DND-41 (cell line): ENCODE measurements around the gene RIN2.

ENCODE experiments used
- ATAC-seq: fragments of 200-7000 bp; cut with Tn5 transposase; 3 replicates; pipeline ENCODE4 v1.9.1; 2021; ENCODE audit warnings: low read depth; ENCODE audit not compliant: insufficient read depth
- DNase-seq: peaks from one replicate; pipeline ENCODE4 v3.0.0-alpha.2; 2020
- H2AFZ ChIP-seq: 2 replicates; pipeline ENCODE4 v1.6.0; 2012; ENCODE audit warnings: low read depth, low read length
- H3K27ac ChIP-seq: 2 replicates; pipeline ENCODE4 v1.5.1; 2012; ENCODE audit warnings: low read length, inconsistent platforms
- H3K27me3 ChIP-seq: fragments of 200-600 bp; sonication (generic); 2 replicates; pipeline ENCODE4 v1.6.0; 2012; ENCODE audit warnings: low read length, mild to moderate bottlenecking, inconsistent platforms; ENCODE audit not compliant: insufficient read depth, poor library complexity
- H3K36me3 ChIP-seq: 2 replicates; pipeline ENCODE4 v1.5.1; 2012; ENCODE audit warnings: low read length, inconsistent platforms; ENCODE audit not compliant: insufficient read depth
- H3K4me1 ChIP-seq: 2 replicates; pipeline ENCODE4 v1.5.1; 2012; ENCODE audit warnings: mild to moderate bottlenecking, low read length; ENCODE audit not compliant: insufficient read depth
- H3K4me2 ChIP-seq: 2 replicates; pipeline ENCODE4 v1.6.0; 2012; ENCODE audit warnings: mild to moderate bottlenecking, moderate library complexity, low read length, inconsistent platforms; ENCODE audit not compliant: insufficient read depth
- H3K4me3 ChIP-seq, 2 experiments: fragments of 200-600 bp in 1 of 2; shearing (Covaris generic) in 1 of 2; 2 replicates each; pipeline ENCODE4 v1.5.1; 2012 to 2016; ENCODE audit warnings: inconsistent platforms in 2 of 2, low read length in 2 of 2, mild to moderate bottlenecking in 2 of 2, low read depth in 1 of 2, moderate library complexity in 1 of 2
- H3K79me2 ChIP-seq: 2 replicates; pipeline ENCODE4 v1.6.0; 2012; ENCODE audit warnings: low read length, inconsistent platforms; ENCODE audit not compliant: insufficient read depth
- H3K9ac ChIP-seq: 2 replicates; pipeline ENCODE4 v1.6.0; 2012; ENCODE audit warnings: low read depth, mild to moderate bottlenecking, inconsistent platforms, low read length, moderate library complexity
- H3K9me3 ChIP-seq: 2 replicates; pipeline ENCODE4 v1.5.1; 2012; ENCODE audit warnings: low read length, moderate library complexity, mild to moderate bottlenecking, inconsistent platforms; ENCODE audit not compliant: insufficient read depth, severe bottlenecking
- H4K20me1 ChIP-seq: 2 replicates; pipeline ENCODE4 v1.6.0; 2012; ENCODE audit warnings: low read length; ENCODE audit not compliant: insufficient read depth
- CTCF ChIP-seq: IDR thresholded peaks from 2 replicates; pipeline ENCODE4 v1.5.1; 2012; ENCODE audit warnings: borderline replicate concordance, low read length, moderate library complexity, mild to moderate bottlenecking; ENCODE audit not compliant: poor library complexity, severe bottlenecking; ENCODE audit errors: extremely low read depth
- EZH2 ChIP-seq: IDR thresholded peaks from 3 replicates; pipeline ENCODE4 v1.6.1; 2012; ENCODE audit warnings: borderline replicate concordance, low read depth, mild to moderate bottlenecking, moderate library complexity, low read length, inconsistent platforms; ENCODE audit not compliant: severe bottlenecking

The RIN2 gene

GRCh38 chr20:19784511-19785172, 26.6 kb downstream of the RIN2 start:
- Histone ChIP-seq H3K4me3 (no peak overlapping the region), H3K9me3 (peaks cover 3% of the 10 kb centered on the region), H3K27me3 (no peaks in the 10 kb centered on the region), H3K79me2 (no peaks in the 10 kb centered on the region), H3K4me2 (no peak overlapping the region), H3K4me1 (0 out of 2 replicates have a peak, but pooled peaks cover 2% of the 10 kb centered on the region), H3K9ac (no peak overlapping the region), H4K20me1 (no peaks in the 10 kb centered on the region), H3K36me3 (no peaks in the 10 kb centered on the region), H3K27ac (no peak overlapping the region), H2AFZ (no peak overlapping the region)
- TF ChIP-seq CTCF (peak; percentile 82), EZH2 (no peak)
- DNase-seq (peak; percentile 43), ATAC-seq (peak; percentile 90)

GRCh38 chr20:19785173-19785982, 27.3 kb downstream of the RIN2 start:
- Histone ChIP-seq H3K36me3 (no peaks in the 10 kb centered on the region), H3K27me3 (no peaks in the 10 kb centered on the region), H4K20me1 (no peaks in the 10 kb centered on the region), H3K4me2 (no peak overlapping the region), H2AFZ (no peak overlapping the region), H3K4me3 (no peak overlapping the region), H3K27ac (no peak overlapping the region), H3K4me1 (0 out of 2 replicates have a peak, but pooled peaks cover 2% of the 10 kb centered on the region), H3K9me3 (peaks cover 3% of the 10 kb centered on the region), H3K9ac (no peak overlapping the region), H3K79me2 (no peaks in the 10 kb centered on the region)
- no peak for TF ChIP-seq EZH2
- TF ChIP-seq CTCF, result no peak
- DNase-seq (no peak), ATAC-seq (no peak)

DNA sequence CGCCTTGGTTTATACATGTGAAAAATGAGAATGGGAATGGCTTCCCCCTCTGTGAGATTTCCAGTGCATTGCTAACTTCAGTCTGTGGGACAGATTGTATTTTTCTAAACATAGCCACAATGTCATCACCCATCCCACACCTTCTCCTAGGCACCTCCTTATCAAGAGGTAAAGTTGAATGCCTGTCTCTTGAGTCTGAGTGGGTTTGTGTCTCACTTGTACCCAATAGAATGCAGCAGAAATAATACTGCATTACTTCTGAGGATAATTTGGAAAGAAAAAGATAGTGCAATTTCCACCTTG, 27.9 kb downstream of the RIN2 start:
- Histone ChIP-seq H3K79me2 (no peaks in the 10 kb centered on the region), H3K27me3 (no peaks in the 10 kb centered on the region), H3K4me3 (no peak overlapping the region), H4K20me1 (no peaks in the 10 kb centered on the region), H3K4me2 (no peak overlapping the region), H3K27ac (no peak overlapping the region), H2AFZ (no peak overlapping the region), H3K9ac (no peak overlapping the region), H3K36me3 (no peaks in the 10 kb centered on the region), H3K9me3 (peaks cover 3% of the 10 kb centered on the region), H3K4me1 (0 out of 2 replicates have a peak, but pooled peaks cover 2% of the 10 kb centered on the region)
- ATAC-seq (no peak), DNase-seq (no peak)
- no peak for TF ChIP-seq CTCF
- TF ChIP-seq EZH2, result no peak
